ENCODE results near the gene UBE2M. TPM values are rescaled to one million over a fixed set of nuclear protein-coding genes. Genes with fewer than 3 reads are reported as not detected.

Gene UBE2M
- total RNA-seq, 4 donors from 2014 or later = 17.2 to 28.5 (median 20.3) TPM

GRCh38 chr19:58563823-58564222, 5.4 kb upstream of the UBE2M start:
- Histone ChIP-seq H3K27me3 (no peaks in the 10 kb centered on the region), H3K9me3 (no peaks in the 10 kb centered on the region), H3K4me1 (peaks cover 24 to 34% of the 10 kb centered on the region in 2 donors), H3K27ac (no peak overlapping the region), H3K36me3 (peaks cover 0 to 3% of the 10 kb centered on the region in 2 donors), H3K4me3 (replicated peaks in 1 of 3) (no peak overlapping the region)
- intact Hi-C loops (cut with DNase I) = no loop called here
- no peak for TF ChIP-seq POLR2A (IDR thresholded peaks at IDR 0.05)
- TF ChIP-seq, protein P1, sequence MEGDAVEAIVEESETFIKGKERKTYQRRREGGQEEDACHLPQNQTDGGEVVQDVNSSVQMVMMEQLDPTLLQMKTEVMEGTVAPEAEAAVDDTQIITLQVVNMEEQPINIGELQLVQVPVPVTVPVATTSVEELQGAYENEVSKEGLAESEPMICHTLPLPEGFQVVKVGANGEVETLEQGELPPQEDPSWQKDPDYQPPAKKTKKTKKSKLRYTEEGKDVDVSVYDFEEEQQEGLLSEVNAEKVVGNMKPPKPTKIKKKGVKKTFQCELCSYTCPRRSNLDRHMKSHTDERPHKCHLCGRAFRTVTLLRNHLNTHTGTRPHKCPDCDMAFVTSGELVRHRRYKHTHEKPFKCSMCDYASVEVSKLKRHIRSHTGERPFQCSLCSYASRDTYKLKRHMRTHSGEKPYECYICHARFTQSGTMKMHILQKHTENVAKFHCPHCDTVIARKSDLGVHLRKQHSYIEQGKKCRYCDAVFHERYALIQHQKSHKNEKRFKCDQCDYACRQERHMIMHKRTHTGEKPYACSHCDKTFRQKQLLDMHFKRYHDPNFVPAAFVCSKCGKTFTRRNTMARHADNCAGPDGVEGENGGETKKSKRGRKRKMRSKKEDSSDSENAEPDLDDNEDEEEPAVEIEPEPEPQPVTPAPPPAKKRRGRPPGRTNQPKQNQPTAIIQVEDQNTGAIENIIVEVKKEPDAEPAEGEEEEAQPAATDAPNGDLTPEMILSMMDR (IDR thresholded peaks at IDR 0.05) = no peak
- DNase-seq = peak in 1 of 2 donors; percentile 2
- 68 to 71% methylated on average over 6 of the region's 6 CpGs for WGBS, 2 donors

DNA sequence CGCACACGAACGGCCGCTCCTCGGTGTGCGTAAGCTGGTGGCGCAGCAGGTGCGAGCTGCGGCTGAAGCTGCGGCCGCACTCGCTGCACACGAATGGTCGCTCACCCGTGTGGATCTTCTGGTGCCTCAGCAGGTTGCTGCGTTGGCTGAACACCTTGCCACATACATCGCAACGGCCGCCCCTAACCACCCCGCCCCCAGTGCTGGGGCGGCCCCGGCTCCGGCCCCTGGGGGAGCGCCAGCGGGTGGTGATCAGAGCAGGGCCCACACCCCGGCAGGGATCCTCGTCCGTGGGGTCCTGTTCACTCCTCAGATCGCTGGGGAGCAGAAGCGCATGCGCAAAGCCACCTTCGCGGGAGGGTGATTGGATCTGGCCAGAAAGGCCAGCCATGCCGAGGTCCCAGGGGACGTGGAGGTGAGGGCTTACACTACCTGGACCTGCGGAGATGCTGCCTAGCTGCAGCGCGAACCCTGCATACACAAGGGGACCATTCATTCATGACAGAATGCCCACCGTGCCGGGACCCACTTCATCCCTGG, 4.7 kb upstream of the UBE2M start:
- TF ChIP-seq, protein P1 (IDR thresholded peaks at IDR 0.05) = no peak
- TF ChIP-seq POLR2A (IDR thresholded peaks at IDR 0.05) = no peak
- peak overlapping the region in 1 of 3 donors; percentile 34 for H3K4me3 ChIP-seq (replicated peaks in 1 of 3)
- no peak overlapping the region for H3K27ac ChIP-seq
- peak; percentile 69 to 70 for DNase-seq
- 9 to 24% methylated on average over 2 to 15 of the region's 40 CpGs for WGBS, 2 donors
- no peaks in the 10 kb centered on the region for H3K27me3 ChIP-seq
- H3K4me1 ChIP-seq = peaks cover 24 to 34% of the 10 kb centered on the region in 2 donors
- H3K9me3 ChIP-seq = no peaks in the 10 kb centered on the region
- intact Hi-C loops (cut with DNase I) = no loop called here
- peaks cover 0 to 3% of the 10 kb centered on the region in 2 donors for H3K36me3 ChIP-seq

DNA sequence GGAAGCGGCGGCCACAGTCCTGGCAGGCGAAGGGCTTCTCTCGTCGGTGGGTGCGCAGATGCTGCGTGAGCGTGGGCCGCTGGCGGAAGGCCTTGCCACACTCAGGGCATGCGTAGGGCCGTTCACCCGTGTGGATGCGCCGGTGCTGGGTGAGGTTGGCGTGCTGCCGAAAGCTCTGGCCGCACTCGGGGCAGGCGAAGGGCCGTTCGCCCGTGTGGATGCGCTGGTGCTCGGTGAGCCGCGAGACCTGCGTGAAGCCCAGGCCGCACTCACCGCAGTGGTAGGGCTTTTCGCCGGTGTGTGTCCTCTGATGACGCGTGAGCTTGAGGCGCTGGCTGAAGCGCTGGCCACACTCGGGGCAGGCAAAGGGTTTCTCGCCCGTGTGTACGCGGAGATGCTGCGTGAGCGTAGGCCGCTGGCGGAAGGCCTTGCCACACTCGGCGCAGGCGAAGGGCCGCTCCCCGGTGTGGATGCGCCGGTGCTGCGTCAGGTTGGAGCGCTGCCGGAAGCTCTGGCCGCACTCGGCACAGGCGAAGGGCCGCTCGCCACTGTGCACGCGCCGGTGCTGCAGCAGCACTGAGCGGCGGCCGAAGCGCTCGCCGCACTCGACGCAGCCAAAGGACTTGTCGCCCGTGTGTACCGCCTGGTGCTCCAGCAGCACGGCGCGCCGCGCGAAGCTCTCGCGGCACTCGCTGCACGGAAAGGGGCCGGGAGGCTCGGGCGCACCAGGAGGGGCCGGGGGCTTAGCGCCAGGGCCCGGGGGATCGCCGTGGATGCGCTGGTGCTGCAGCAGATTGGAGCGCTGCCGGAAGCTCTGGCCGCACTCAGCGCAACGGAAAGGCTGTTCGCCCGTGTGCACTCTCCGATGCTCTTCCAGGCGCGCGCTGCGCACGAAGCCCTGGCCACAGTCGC, 4.0 kb upstream of the UBE2M start:
- peak overlapping the region in 1 of 3 donors; percentile 34 for H3K4me3 ChIP-seq (replicated peaks in 1 of 3)
- no peaks in the 10 kb centered on the region for H3K9me3 ChIP-seq
- H3K36me3 ChIP-seq = peaks cover 0 to under 1% of the 10 kb centered on the region in 2 donors
- intact Hi-C loops (cut with DNase I) = no loop called here
- DNase-seq = peak; percentile 67 to 68
- no peaks in the 10 kb centered on the region for H3K27me3 ChIP-seq
- WGBS, 2 donors = 2% methylated on average over 16 to 46 of the region's 107 CpGs
- H3K27ac ChIP-seq = no peak overlapping the region
- peaks cover 28 to 37% of the 10 kb centered on the region in 2 donors for H3K4me1 ChIP-seq
- peak in 1 of 2 donors; percentile 30 for TF ChIP-seq POLR2A (IDR thresholded peaks at IDR 0.05)
- TF ChIP-seq, protein P1 (IDR thresholded peaks at IDR 0.05) = no peak

DNA sequence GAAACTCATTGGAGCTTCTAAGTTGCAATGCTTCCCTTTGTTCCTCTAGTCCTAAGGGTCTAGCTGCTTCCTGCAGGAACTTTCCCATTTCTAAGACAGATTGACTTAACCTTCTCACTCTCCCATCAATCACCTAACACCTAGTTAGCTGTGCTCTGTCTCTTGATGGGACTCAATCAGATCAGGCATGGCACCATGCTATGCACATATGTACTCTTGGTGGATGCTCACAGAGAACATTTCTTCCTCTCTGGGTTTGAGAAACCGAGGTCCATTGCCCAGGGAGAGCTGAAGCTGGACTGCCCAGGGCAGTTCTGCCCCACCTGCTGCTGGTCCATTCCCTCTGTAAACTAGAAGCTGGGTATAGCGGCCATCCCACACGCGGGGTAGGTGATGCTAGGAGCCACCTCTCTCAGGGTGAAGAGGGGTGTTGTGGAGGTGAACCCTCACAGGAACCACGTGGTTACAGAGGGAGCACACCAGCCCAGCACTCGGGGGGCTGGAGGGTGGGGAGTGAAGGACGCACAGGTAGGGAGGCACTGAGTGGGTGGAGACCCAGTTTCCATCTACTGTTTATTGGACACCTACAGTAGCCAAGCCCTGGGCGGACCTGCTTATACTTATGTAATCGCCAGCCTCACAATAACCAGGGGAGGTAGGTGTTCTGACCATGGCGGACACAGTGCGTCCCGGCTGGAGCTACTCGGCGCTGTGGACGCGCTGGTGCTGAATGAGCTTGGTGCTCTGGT, 3.1 kb upstream of the UBE2M start:
- peak overlapping the region in 1 of 3 donors; percentile 34 for H3K4me3 ChIP-seq (replicated peaks in 1 of 3)
- WGBS, 2 donors = 43 to 57% methylated on average over 10 to 16 of the region's 16 CpGs
- no peaks in the 10 kb centered on the region for H3K27me3 ChIP-seq
- H3K36me3 ChIP-seq = peaks cover 4 to 6% of the 10 kb centered on the region in 2 donors
- H3K27ac ChIP-seq = no peak overlapping the region
- DNase-seq = no peak
- no peaks in the 10 kb centered on the region for H3K9me3 ChIP-seq
- intact Hi-C loops (cut with DNase I) = no loop called here
- H3K4me1 ChIP-seq = peaks cover 36 to 45% of the 10 kb centered on the region in 2 donors
- TF ChIP-seq, protein P1 (IDR thresholded peaks at IDR 0.05) = no peak
- no peak for TF ChIP-seq POLR2A (IDR thresholded peaks at IDR 0.05)

All from thyroid gland (tissue), 4 donors.